ENCODE results near the gene TACC2.

TACC2 gene

DNA sequence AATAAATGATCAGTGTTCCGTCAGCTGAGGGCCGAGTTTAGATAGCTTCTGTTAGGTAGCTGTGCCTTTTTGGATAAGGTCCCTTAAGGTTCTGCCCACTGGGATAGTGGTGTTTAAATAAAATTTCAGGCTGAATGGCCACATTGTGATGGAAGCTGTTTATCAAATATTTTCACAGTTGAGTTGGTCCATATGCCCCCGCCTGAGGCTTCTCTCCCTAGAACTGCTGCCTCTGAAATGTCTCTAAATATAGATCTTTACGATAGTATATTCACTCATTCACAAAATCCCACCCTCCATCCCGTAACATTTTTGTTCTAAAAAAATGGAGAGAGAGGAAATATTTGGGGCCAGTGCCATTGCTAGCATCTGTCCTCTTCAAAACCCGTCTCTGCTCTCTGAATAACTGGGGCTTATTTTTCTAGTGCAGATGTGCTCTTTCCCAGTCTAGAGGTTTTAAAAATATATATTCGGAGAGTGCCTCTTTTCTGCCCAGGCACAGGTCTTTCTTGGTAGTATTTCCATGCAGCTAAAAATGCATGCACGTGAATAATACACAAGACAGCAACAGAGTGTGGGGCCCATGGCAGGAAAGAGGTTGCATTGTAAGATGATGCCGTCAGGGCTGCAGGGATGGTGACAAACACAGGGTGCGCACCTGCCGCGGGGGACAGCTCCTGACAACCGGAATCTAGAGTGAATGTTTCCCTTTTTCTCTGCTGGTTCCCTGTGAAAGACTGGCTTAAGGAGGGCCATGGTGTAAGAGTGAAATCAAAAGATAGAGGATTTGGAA is 176.7 kb downstream of the TACC2 start:
- TF ChIP-seq, protein P1, sequence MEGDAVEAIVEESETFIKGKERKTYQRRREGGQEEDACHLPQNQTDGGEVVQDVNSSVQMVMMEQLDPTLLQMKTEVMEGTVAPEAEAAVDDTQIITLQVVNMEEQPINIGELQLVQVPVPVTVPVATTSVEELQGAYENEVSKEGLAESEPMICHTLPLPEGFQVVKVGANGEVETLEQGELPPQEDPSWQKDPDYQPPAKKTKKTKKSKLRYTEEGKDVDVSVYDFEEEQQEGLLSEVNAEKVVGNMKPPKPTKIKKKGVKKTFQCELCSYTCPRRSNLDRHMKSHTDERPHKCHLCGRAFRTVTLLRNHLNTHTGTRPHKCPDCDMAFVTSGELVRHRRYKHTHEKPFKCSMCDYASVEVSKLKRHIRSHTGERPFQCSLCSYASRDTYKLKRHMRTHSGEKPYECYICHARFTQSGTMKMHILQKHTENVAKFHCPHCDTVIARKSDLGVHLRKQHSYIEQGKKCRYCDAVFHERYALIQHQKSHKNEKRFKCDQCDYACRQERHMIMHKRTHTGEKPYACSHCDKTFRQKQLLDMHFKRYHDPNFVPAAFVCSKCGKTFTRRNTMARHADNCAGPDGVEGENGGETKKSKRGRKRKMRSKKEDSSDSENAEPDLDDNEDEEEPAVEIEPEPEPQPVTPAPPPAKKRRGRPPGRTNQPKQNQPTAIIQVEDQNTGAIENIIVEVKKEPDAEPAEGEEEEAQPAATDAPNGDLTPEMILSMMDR (IDR thresholded peaks at IDR 0.05; ENCODE audit: low read depth, low read length): no peak
- DNase-seq (ENCODE audit: low read depth in 2 of 2): no peak
- no peak overlapping the region for H3K4me3 ChIP-seq (replicated peaks in 1 of 2; ENCODE audit: low read depth in 2 of 2, low read length in 2 of 2)

DNA sequence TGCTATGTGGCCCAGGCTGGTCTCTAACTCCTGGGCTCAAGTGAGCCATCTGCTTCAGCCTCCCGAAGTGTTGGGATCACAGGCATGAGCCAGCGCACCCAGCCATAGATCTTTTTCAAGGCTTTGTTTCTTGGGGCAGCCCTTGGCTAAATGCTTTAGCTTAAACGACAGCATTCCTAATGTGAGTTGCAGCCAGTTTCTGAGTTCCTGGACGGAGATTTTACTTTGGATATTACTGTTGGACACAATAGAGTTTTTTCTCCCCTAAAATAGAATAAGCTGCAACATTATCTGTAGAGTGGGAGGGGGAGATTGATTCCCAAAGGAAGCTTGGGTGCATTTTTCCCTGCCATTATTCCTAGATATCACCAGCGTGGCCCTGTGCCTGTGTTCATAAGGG is 179.1 kb downstream of the TACC2 start:
- DNase-seq (ENCODE audit: low read depth in 2 of 2): no peak
- no peak overlapping the region for H3K4me3 ChIP-seq (replicated peaks in 1 of 2; ENCODE audit: low read depth in 2 of 2, low read length in 2 of 2)
- TF ChIP-seq, protein P1 (IDR thresholded peaks at IDR 0.05; ENCODE audit: low read depth, low read length): no peak

DNA sequence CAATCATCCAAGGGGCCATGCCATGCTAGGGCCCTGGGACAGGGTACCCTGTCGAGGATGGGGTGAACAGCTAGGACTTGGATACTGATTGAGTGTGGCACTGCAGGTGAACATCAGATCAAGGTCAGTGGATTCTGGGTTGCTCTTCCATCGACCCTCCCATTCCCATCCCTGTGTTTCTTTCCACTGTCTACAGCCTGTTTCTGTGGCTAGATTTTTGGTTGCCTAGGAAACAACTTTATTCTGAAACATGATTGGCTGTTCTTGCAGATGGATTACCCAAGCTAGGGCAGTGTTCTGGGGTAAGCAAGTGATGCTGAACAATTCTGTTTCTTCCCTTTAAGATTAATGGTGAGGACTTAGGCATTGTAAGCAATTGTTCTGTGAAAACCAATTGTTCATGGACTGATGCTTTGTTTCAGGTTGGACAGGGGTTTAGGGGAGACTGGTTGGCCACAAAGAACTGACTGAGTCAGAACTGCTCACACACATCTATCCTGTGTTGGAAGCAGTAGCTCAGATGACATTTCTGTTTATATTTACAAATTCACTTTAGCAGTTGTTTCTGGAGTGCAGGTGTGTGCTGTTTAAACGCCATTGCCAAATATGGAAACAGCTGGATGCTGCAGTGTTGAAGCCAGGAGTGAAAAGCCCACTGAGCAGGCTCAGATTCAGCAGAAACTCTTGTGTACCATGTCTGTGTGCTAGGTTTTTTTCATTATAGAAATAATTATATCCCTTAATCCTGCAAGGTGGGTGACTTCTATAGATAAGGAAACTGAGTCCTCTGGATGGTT is 179.8 kb downstream of the TACC2 start:
- DNase-seq (ENCODE audit: low read depth in 2 of 2): no peak
- no peak overlapping the region for H3K4me3 ChIP-seq (replicated peaks in 1 of 2; ENCODE audit: low read depth in 2 of 2, low read length in 2 of 2)
- TF ChIP-seq, protein P1 (IDR thresholded peaks at IDR 0.05; ENCODE audit: low read depth, low read length): no peak

DNA sequence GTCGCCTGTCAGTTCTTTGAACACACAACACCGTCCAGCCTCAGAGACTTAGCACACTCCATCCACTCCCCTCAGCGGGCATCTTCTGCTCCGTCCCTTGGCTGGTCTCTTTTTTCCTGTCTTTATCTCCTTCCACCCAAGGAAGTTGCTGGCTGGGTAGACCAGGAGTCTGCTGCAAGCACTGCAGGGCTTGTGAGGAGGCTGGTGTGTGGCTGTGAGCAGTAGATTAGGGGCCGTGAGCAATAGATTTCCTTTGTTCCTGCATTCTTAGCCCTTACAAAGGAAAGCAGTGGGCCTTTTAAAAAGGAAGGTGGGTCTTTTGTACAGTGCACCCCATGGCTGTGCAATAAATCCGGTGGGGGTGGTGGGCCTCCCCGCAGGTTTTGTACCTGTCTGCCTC is 181.8 kb downstream of the TACC2 start:
- TF ChIP-seq, protein P1 (IDR thresholded peaks at IDR 0.05; ENCODE audit: low read depth, low read length): no peak
- no peak overlapping the region for H3K4me3 ChIP-seq (replicated peaks in 1 of 2; ENCODE audit: low read depth in 2 of 2, low read length in 2 of 2)
- DNase-seq (ENCODE audit: low read depth in 2 of 2): no peak

DNA sequence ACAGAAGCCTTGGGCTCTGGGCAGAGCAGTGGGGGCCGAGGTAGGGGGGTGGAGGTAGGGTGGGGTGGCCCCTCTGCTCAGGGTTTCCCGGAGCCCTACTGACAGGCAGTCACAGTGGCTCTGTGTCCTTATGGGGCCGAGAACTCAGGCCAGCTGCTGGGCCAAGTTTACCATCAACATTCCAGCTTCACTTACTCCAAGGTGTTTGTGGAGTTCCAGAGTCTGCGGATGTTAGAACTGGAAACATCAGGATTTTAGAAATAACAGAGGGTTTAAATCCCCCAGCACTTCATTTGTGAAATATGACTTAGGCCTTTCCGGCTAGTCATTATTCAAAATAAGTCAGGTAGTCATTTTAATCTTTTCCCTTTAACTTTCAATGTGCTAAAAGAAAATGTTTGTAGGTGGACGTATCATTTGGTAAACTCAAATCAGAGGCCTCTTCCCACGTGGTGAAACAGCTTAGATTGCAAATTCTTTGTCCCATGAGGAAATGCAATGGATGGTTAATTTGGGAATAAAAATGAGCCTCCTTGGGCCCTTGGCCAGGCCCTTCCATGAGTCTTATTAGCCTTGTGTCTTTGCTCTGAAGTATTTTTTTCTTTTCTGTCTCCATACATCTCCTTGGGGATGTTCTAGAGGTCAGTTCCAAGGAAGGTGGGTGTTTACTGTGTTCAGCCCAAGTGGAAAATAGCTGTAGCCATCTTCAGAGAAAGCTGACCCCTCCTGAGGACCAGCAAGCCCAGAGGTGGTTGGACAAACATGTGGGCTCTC is 182.5 kb downstream of the TACC2 start:
- TF ChIP-seq, protein P1 (IDR thresholded peaks at IDR 0.05; ENCODE audit: low read depth, low read length): no peak
- DNase-seq (ENCODE audit: low read depth in 2 of 2): no peak

DNA sequence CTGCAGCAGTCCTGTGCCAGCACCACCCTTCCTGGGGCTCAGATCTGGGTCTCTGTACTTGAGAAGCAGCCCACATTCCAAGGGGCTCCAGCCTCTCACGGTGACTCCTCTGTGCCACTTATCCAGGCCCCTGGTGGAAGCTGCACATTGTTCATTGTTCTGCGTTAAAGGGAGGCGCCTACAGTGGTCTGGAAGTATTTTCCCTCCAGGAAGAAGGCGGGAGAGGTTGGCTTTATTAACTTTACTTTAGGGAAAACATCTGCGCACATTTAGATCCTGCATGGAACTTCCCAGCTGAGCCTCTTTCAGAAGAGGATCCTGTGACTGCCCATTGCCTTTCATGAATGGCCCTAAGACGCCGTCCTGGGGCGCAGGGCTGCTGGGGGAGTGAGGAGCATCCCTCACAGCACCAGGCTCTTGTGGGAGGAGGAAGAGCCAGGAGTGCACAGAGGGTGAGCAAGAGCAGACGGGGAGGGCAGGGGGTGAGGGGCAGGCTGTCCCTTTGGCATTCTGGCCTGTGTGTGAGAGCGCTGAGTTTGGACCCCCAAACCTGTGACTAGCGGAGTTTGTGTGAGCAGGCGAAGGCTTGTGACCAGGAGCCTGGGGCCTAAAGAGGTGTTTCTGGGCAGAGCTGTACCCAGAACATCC is 183.5 kb downstream of the TACC2 start:
- no peak for DNase-seq (ENCODE audit: low read depth in 2 of 2)
- TF ChIP-seq, protein P1 (IDR thresholded peaks at IDR 0.05; ENCODE audit: low read depth, low read length): no peak
- no peak overlapping the region for H3K4me3 ChIP-seq (replicated peaks in 1 of 2; ENCODE audit: low read depth in 2 of 2, low read length in 2 of 2)

More for the DNA sequence above, 182.5 kb downstream of the TACC2 start:
- H3K4me3 ChIP-seq (replicated peaks in 1 of 2; ENCODE audit: low read depth in 2 of 2, low read length in 2 of 2): no peak overlapping the region

Data from cardiac fibroblast (primary cell).